HG03108 (cell line): ENCODE data around the gene HOXB6.

Experiments
- ATAC-seq: cut with Tn5 transposase; IDR thresholded peaks from one replicate; pipeline ENCODE4 v1.9.1; 2021; ENCODE audit warnings: moderate library complexity; ENCODE audit not compliant: unreplicated experiment

Gene HOXB6

DNA sequence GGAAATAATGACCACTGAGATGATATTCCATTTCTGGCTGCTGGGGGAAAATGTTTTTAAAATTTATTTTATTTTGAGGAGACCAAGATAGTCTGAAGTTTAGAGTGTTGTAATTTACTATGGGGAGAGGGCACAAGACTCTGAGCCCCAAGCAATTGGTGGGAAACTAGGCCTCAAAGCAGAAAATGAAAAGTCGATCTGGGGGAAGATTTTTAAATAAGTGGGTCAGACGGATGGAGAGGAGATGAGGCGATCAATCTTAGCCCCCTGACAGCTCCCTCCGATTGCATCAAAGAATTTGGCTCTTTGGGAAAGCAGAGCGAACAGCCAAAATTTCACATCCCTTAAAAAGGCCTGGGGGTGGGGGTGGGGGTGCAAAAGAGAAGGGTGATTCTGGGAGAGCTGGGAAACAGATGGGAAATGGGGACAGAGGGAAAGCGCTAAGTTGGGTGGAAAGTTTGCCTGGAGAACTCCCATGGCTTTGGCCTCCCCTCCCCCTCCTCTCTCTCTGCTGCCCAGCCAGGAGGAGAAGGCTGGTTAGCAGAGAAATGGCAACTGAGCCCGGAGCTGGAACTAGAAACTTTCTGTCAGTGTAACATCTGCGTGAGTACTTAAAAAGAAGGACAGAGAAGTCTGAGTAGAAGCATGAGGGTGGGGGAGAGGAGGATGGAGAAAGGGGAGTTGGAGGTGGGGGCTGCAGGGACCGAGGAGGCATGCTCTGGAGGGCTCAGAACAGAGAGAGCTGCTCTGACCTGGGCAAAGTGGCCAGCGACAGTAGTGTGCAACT is 58.5 kb downstream of the HOXB6 start:
- ATAC-seq = no peak
